Hematopoietic multipotent progenitor cell treated with erythropoietin and hydrocortisone succinate and interleukin-3 and kit ligand, for 4 days (in vitro differentiated cells): ENCODE results near the gene UCK1.
A peak's percentile ranks its signal among the peaks of the same experiment; 100 is the strongest.

Experiments
- DNase-seq: peaks from one replicate; pipeline ENCODE4 v3.0.0-alpha.2; 2015

The UCK1 gene

GRCh38 chr9:131530920-131531832 lies at the start of gene UCK1:
UCK1 (minus strand) TSS chr9:131531263; CDS start chr9:131531174, 89 bp downstream.
- DNase-seq, result peak; percentile 93

- DNase-seq, result no peak
These were observed 49.3 kb upstream of the UCK1 start for GRCh38 chr9:131580358-131580757.

GRCh38 chr9:131579789-131580211 lies 48.7 kb upstream of the UCK1 start:
- DNase-seq, result no peak

GRCh38 chr9:131578731-131579504 lies 47.9 kb upstream of the UCK1 start:
- peak; percentile 59 for DNase-seq

- no peak for DNase-seq
These were observed 47.0 kb upstream of the UCK1 start for GRCh38 chr9:131578021-131578420.

GRCh38 chr9:131577005-131578000 lies 46.2 kb upstream of the UCK1 start:
- DNase-seq, result no peak

- DNase-seq, result no peak
These were observed 45.1 kb upstream of the UCK1 start for GRCh38 chr9:131575946-131576853.

- DNase-seq, result peak; percentile 62
These were observed 43.9 kb upstream of the UCK1 start for GRCh38 chr9:131574730-131575640.

GRCh38 chr9:131567910-131568309 lies 36.8 kb upstream of the UCK1 start:
- DNase-seq, result no peak

GRCh38 chr9:131566158-131566557 lies 35.1 kb upstream of the UCK1 start:
- DNase-seq, result no peak

- no peak for DNase-seq
These were observed 34.3 kb upstream of the UCK1 start for GRCh38 chr9:131565369-131565768.

GRCh38 chr9:131562032-131562959 lies 31.2 kb upstream of the UCK1 start:
- DNase-seq, result no peak

- peak; percentile 27 for DNase-seq
These were observed 28.4 kb upstream of the UCK1 start for GRCh38 chr9:131559421-131560000.

- no peak for DNase-seq
These were observed 26.9 kb upstream of the UCK1 start for GRCh38 chr9:131557855-131558548.

GRCh38 chr9:131555841-131556673 lies 25.0 kb upstream of the UCK1 start:
- DNase-seq, result peak; percentile 26

- DNase-seq, result peak; percentile 34
These were observed 23.8 kb upstream of the UCK1 start for GRCh38 chr9:131554843-131555351.
